Left ventricle myocardium inferior (tissue), 1 donor: ENCODE data around the gene PNMA1. TPM values are rescaled to one million over a fixed set of nuclear protein-coding genes. Genes with fewer than 3 reads are reported as not detected.
A peak's percentile ranks its signal among the peaks of the same experiment; 100 is the strongest.

ENCODE experiments used
- DNase-seq: peaks from one replicate; pipeline ENCODE4 v3.0.0-alpha.2; 2020
- H3K27ac ChIP-seq: fragments of 200-600 bp; replicated peaks from 2 replicates; pipeline ENCODE4 v1.8.0; 2021
- H3K27me3 ChIP-seq: fragments of 200-600 bp; 2 replicates; pipeline ENCODE4 v1.8.0; 2021; ENCODE audit warnings: low read depth
- H3K36me3 ChIP-seq: fragments of 200-600 bp; 2 replicates; pipeline ENCODE4 v1.8.0; 2021
- H3K4me1 ChIP-seq: fragments of 200-600 bp; 2 replicates; pipeline ENCODE4 v1.8.0; 2021
- H3K4me3 ChIP-seq: fragments of 200-600 bp; 2 replicates; pipeline ENCODE4 v1.8.0; 2021; ENCODE audit warnings: mild to moderate bottlenecking, moderate library complexity
- H3K9me3 ChIP-seq: fragments of 200-600 bp; replicated peaks from 2 replicates; pipeline ENCODE4 v1.8.0; 2021
- intact Hi-C: fragments of 100-400 bp; cut with micrococcal nuclease; formaldehyde crosslinking; loops from one replicate; pipeline ENCODE4 v1.11.0; 2022
- total RNA-seq: library from RNA; stranded (reverse); fragmentation: NEBNext Ultra II Directional; extraction: Animal tissue kit (Norgen Biotek cat#: 25700); gene quantifications from one replicate; pipeline ENCODE4 v1.2.1, GENCODE V29; 2021
- TF ChIP-seq, protein P1 (sequence below): fragments of 200-600 bp; IDR thresholded peaks from 2 replicates; pipeline ENCODE4 v1.8.0; 2021; ENCODE audit warnings: antibody characterized with exemption, mild to moderate bottlenecking, borderline replicate concordance
- donor health status: DM: no; HTN: yes; CAD: no; lungs with severe emphysema.

PNMA1 gene
- total RNA-seq, 1 donor from 2014 or later: 19.2 TPM

DNA sequence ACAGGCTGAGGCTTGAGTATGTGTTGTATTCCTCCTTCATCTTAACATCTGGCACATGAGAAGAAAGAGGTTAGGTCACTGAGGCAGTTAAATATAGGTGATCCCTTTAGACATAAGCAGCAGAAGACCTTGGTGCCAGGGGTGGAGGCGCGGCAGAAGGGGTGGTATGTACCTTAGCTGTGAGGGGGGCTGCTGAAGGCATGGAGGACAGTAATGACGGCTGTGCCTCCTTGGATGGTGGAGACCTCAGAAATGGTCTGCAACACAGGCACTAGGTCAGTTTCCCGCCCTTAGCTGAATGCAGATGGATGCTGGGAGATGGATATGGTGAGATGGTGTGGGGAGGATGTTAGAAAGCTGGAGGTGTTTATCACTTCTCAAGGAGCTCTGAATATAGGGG lies 1.5 kb upstream of the PNMA1 start:
- H3K4me3 ChIP-seq: no peak overlapping the region
- intact Hi-C loops: no loop called here
- H3K27ac ChIP-seq: no peak overlapping the region
- TF ChIP-seq, protein P1, sequence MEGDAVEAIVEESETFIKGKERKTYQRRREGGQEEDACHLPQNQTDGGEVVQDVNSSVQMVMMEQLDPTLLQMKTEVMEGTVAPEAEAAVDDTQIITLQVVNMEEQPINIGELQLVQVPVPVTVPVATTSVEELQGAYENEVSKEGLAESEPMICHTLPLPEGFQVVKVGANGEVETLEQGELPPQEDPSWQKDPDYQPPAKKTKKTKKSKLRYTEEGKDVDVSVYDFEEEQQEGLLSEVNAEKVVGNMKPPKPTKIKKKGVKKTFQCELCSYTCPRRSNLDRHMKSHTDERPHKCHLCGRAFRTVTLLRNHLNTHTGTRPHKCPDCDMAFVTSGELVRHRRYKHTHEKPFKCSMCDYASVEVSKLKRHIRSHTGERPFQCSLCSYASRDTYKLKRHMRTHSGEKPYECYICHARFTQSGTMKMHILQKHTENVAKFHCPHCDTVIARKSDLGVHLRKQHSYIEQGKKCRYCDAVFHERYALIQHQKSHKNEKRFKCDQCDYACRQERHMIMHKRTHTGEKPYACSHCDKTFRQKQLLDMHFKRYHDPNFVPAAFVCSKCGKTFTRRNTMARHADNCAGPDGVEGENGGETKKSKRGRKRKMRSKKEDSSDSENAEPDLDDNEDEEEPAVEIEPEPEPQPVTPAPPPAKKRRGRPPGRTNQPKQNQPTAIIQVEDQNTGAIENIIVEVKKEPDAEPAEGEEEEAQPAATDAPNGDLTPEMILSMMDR: no peak
- peaks cover 53% of the 10 kb centered on the region for H3K36me3 ChIP-seq
- H3K4me1 ChIP-seq: peaks cover 59% of the 10 kb centered on the region
- DNase-seq: no peak
- no peaks in the 10 kb centered on the region for H3K27me3 ChIP-seq
- H3K9me3 ChIP-seq: no peaks in the 10 kb centered on the region

DNA sequence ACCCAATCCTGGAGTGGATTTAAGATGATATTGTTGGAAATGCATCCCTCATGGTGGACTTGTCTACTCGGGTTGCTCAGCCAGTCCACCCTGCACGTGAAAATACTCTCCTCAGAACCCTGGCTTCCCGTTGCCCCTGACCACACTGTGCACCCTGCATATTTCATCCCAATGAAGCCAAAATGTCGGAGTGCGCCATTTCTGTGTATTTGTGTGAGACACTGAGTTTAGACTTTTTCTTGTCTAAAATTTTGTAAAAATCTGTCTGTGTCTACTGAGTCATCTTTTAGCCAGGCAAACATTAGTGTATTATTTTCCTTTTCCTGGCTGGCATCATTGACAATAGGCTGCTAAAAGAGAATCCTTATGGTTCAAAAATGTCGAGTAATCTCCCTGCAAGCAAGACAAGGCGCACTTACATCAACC lies 485 bp upstream of the PNMA1 start:
- no peaks in the 10 kb centered on the region for H3K9me3 ChIP-seq
- H3K4me3 ChIP-seq: peak overlapping the region; percentile 82
- TF ChIP-seq, protein P1: no peak
- DNase-seq: no peak
- peak overlapping the region; percentile 89 for H3K27ac ChIP-seq
- H3K36me3 ChIP-seq: peaks cover 43% of the 10 kb centered on the region
- intact Hi-C loops: no loop called here
- H3K27me3 ChIP-seq: no peaks in the 10 kb centered on the region
- peaks cover 59% of the 10 kb centered on the region for H3K4me1 ChIP-seq

DNA sequence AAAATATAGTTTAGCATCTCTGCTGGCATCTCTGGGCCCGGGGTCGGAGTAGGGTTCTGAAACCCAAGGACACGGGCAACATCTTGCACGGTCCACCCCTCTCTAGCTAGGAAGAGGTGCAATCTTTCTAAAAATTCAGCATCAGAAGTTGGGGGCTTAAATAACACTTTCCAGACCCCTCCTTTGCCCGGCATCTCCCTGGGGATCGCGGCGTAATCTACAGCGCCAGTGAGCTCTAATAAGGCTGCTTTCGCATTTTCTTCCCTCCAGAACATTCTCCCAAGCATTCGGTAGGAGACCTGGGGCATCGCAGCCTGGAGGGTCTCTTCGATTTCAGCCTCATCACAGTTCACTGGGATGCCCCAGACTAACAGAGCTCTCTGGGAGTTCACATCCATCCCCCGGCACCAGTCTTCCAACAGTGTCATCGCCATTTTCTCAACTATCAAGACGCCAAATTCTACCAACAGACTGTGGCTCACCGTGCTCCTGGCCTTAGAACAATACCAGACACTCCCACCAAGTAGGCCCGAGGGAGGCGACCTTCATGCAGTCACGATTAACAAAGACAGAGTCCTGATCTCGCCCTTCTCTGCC lies 880 bp downstream of the PNMA1 start:
- TF ChIP-seq, protein P1: no peak
- peak overlapping the region; percentile 82 for H3K4me3 ChIP-seq
- H3K36me3 ChIP-seq: peaks cover 29% of the 10 kb centered on the region
- peaks cover 52% of the 10 kb centered on the region for H3K4me1 ChIP-seq
- intact Hi-C loops: no loop called here
- DNase-seq: no peak
- H3K27ac ChIP-seq: peak overlapping the region; percentile 89
- H3K27me3 ChIP-seq: no peaks in the 10 kb centered on the region
- no peaks in the 10 kb centered on the region for H3K9me3 ChIP-seq

DNA sequence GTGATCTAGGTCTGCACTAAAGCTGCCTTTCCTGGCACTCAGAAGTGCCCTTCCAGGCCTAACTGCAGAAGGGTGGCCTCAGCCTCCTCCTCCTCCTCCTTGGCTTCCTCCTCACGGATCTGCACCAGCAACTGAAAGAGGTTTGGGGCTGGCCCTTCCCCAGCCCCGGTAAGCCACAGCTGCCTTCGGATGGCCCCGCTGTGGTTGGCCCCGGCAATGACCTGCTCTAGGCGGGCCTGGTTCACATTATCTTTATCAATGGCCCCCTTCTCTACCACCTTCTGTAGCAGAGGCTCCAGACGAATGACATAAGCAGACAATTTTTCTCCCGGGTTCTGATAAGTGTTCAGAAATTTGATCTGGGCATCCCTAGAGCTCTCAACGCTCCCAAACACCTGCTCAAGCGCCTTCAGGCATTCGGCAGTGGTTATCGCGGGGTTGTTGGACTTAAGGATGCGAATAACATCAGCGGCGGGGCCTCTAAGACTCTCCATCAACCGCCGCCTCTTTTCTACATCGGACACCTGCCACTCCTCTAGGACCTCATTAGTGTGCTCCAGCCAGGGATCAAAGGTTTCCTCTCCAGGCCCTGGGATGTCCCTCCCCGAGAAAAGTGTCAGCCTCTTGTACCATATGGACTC lies 1.5 kb downstream of the PNMA1 start:
- DNase-seq: no peak
- Histone ChIP-seq H3K9me3 (no peaks in the 10 kb centered on the region), H3K4me3 (peak overlapping the region; percentile 82), H3K36me3 (peaks cover 22% of the 10 kb centered on the region), H3K4me1 (peaks cover 46% of the 10 kb centered on the region), H3K27ac (peak overlapping the region; percentile 89), H3K27me3 (no peaks in the 10 kb centered on the region)
- intact Hi-C loops: no loop called here
- TF ChIP-seq, protein P1: no peak

DNA sequence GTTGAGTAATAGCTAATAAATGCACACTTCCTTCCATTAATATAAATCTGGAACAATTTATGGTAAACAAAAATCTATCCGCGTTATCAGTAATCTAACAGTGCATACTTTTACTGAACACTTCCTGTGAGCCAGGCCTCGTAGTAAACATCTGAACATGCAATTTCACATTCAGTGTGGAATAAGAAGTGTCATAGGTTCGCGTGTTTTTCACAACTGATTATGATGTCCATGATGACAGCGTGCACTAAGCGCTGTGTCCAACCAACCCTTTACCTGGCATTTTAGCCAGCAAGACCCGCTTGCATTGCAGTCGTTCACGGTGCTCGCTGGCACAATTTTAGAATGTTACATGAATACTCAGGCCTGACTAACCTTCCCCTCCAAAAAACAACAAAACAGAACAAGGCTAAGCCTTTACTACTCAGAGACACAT lies 2.1 kb downstream of the PNMA1 start:
- Histone ChIP-seq H3K27ac (peak overlapping the region; percentile 89), H3K4me3 (peak overlapping the region; percentile 82), H3K27me3 (no peaks in the 10 kb centered on the region), H3K36me3 (peaks cover 17% of the 10 kb centered on the region), H3K9me3 (no peaks in the 10 kb centered on the region), H3K4me1 (peaks cover 40% of the 10 kb centered on the region)
- DNase-seq: no peak
- intact Hi-C loops: no loop called here
- TF ChIP-seq, protein P1: no peak
